PC-3 (cell line): ENCODE data around the gene APIP. TPM values are rescaled to one million over a fixed set of nuclear protein-coding genes. Genes with fewer than 3 reads are reported as not detected.

Source experiments
- ATAC-seq: fragments of 200-7000 bp; cut with Tn5 transposase; 2 replicates; pipeline ENCODE4 v1.9.1; 2020; ENCODE audit warnings: mild to moderate bottlenecking, moderate library complexity
- BruUV-seq: library from RNA; stranded (reverse); fragments of 400-500 nt; replicated peaks from 2 replicates; lab custom pipeline; 2021; lab: Mats Ljungman, UMichigan
- CTCF ChIA-PET: fragments of 300-600 bp; sonication (Branson Sonifier 250); formaldehyde crosslinking; loops from one replicate; lab custom pipeline; 2022; ENCODE audit warnings: antibody characterized with exemption; lab: Charles Lee
- POLR2A ChIA-PET: fragments of 300-600 bp; sonication (Branson Sonifier 250); formaldehyde crosslinking; loops from one replicate; lab custom pipeline; 2022; ENCODE audit warnings: antibody characterized with exemption; ENCODE audit not compliant: unreplicated experiment; lab: Charles Lee
- DNase-seq: peaks from one replicate; pipeline ENCODE4 v3.0.0-alpha.2; 2015
- H2AFZ ChIP-seq: fragments of 300-600 bp; sonication (generic); 2 replicates; pipeline ENCODE4 v1.6.0; 2016; ENCODE audit warnings: antibody characterized with exemption, low read length
- H3F3A ChIP-seq: fragments of 300-600 bp; sonication (generic); one replicate; pipeline ENCODE4 v1.6.0; 2017; ENCODE audit warnings: antibody characterized with exemption, low read length, control low read depth, mild to moderate bottlenecking; ENCODE audit not compliant: unreplicated experiment
- H3K27ac ChIP-seq: fragments of 300-600 bp; sonication (generic); 2 replicates; pipeline ENCODE4 v1.5.1; 2016; ENCODE audit warnings: mild to moderate bottlenecking, low read length
- H3K27me3 ChIP-seq: fragments of 300-600 bp; sonication (generic); 2 replicates; pipeline ENCODE4 v1.6.1; 2016; ENCODE audit warnings: low read length, mixed read lengths
- H3K36me3 ChIP-seq: fragments of 300-600 bp; sonication (generic); 2 replicates; pipeline ENCODE4 v1.6.1; 2016; ENCODE audit warnings: low read depth, mixed run types, low read length, mixed read lengths
- H3K4me1 ChIP-seq: fragments of 300-600 bp; sonication (generic); 2 replicates; pipeline ENCODE4 v1.5.1; 2016; ENCODE audit warnings: low read length; ENCODE audit not compliant: insufficient read depth
- H3K4me2 ChIP-seq: fragments of 300-600 bp; sonication (generic); 2 replicates; pipeline ENCODE4 v1.6.0; 2016; ENCODE audit warnings: low read length
- H3K4me3 ChIP-seq: fragments of 300-600 bp; sonication (generic); 2 replicates; pipeline ENCODE4 v1.5.1; 2016; ENCODE audit warnings: mild to moderate bottlenecking, low read length, mixed read lengths
- H3K79me2 ChIP-seq: fragments of 300-600 bp; sonication (generic); 2 replicates; pipeline ENCODE4 v1.6.1; 2017; ENCODE audit warnings: low read length, mixed read lengths
- H3K9ac ChIP-seq: fragments of 300-600 bp; sonication (generic); 2 replicates; pipeline ENCODE4 v1.6.0; 2016; ENCODE audit warnings: mild to moderate bottlenecking, low read length
- H3K9me2 ChIP-seq: fragments of 300-600 bp; sonication (generic); replicated peaks from 2 replicates; pipeline ENCODE4 v1.6.1; 2016; ENCODE audit warnings: mixed run types, low read length, mixed read lengths
- H3K9me3 ChIP-seq: fragments of 300-600 bp; sonication (generic); 2 replicates; pipeline ENCODE4 v1.6.1; 2016; ENCODE audit warnings: low read length, mixed read lengths
- H4K20me1 ChIP-seq: fragments of 300-600 bp; sonication (generic); 2 replicates; pipeline ENCODE4 v1.6.1; 2016; ENCODE audit warnings: low read length, mixed read lengths
- EZH2 ChIP-seq: fragments of 300-600 bp; sonication (generic); IDR thresholded peaks from one replicate; pipeline ENCODE4 v1.6.1; 2017; ENCODE audit warnings: antibody characterized with exemption, mild to moderate bottlenecking, low read length; ENCODE audit not compliant: unreplicated experiment
- EZH2phosphoT487 ChIP-seq: fragments of 300-600 bp; sonication (generic); IDR thresholded peaks from 2 replicates; pipeline ENCODE4 v1.6.1; 2018; ENCODE audit warnings: mild to moderate bottlenecking, antibody characterized with exemption, low read length, borderline replicate concordance
- intact Hi-C: fragments of 100-400 bp; cut with micrococcal nuclease; formaldehyde crosslinking; loops from 2 replicates; pipeline ENCODE4 v1.9.0; 2023
- total RNA-seq: library from RNA; depleted of rRNA; stranded (reverse); fragments of >200 nt; gene quantifications from 2 replicates; pipeline ENCODE4 v1.2.3, GENCODE V29; 2014
- TF ChIP-seq, protein P1 (sequence below): fragments of 300-600 bp; sonication (generic); conservative IDR thresholded peaks from 2 replicates; pipeline ENCODE4 v1.5.1; 2017; ENCODE audit warnings: antibody characterized with exemption, low read depth, mild to moderate bottlenecking, low read length

Gene APIP
- total RNA-seq, 1 experiment from 2014 or later, result 35.3 TPM

DNA sequence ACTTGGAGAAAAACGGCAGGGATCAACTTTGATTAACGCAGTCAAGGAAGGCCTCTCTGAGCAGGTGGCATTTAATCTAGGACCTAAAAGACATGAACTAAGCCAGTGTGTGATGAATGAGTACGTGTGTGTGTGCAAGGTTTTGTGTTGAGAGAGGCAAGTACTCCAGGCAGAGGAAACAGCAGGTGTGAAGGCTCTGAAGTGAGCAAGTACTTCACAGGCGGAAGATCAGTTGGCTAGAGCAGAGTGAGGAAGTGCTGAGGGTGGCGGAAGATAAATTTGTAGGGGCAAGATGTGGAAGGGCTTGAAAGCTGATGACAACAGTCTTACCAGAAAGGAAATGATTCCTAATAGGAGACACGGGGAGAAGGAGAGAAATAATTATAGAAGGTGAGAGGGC, 6.8 kb downstream of the APIP start:
- Histone ChIP-seq H3K27me3 (no peaks in the 10 kb centered on the region), H3K9me2 (no peaks in the 10 kb centered on the region), H3K4me1 (peaks cover 5% of the 10 kb centered on the region; the same call in 1 of the 2 replicates), H3K27ac (no peak overlapping the region), H4K20me1 (no peaks in the 10 kb centered on the region), H3K79me2 (peaks cover 42% of the 10 kb centered on the region), H3K36me3 (0 out of 2 replicates have a peak, but pooled peaks cover 3% of the 10 kb centered on the region), H3K4me2 (no peak overlapping the region), H2AFZ (no peak overlapping the region), H3K4me3 (no peak overlapping the region), H3F3A (no peaks in the 10 kb centered on the region), H3K9me3 (no peaks in the 10 kb centered on the region), H3K9ac (no peak overlapping the region)
- ATAC-seq (no peak), DNase-seq (no peak)
- POLR2A ChIA-PET, result no interaction called here
- intact Hi-C loops, result no loop called here
- TF ChIP-seq EZH2 (no peak), EZH2phosphoT487 (no peak)
- TF ChIP-seq, protein P1, sequence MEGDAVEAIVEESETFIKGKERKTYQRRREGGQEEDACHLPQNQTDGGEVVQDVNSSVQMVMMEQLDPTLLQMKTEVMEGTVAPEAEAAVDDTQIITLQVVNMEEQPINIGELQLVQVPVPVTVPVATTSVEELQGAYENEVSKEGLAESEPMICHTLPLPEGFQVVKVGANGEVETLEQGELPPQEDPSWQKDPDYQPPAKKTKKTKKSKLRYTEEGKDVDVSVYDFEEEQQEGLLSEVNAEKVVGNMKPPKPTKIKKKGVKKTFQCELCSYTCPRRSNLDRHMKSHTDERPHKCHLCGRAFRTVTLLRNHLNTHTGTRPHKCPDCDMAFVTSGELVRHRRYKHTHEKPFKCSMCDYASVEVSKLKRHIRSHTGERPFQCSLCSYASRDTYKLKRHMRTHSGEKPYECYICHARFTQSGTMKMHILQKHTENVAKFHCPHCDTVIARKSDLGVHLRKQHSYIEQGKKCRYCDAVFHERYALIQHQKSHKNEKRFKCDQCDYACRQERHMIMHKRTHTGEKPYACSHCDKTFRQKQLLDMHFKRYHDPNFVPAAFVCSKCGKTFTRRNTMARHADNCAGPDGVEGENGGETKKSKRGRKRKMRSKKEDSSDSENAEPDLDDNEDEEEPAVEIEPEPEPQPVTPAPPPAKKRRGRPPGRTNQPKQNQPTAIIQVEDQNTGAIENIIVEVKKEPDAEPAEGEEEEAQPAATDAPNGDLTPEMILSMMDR, result no peak
- no TSS peak for BruUV-seq
- CTCF ChIA-PET, result no interaction called here

DNA sequence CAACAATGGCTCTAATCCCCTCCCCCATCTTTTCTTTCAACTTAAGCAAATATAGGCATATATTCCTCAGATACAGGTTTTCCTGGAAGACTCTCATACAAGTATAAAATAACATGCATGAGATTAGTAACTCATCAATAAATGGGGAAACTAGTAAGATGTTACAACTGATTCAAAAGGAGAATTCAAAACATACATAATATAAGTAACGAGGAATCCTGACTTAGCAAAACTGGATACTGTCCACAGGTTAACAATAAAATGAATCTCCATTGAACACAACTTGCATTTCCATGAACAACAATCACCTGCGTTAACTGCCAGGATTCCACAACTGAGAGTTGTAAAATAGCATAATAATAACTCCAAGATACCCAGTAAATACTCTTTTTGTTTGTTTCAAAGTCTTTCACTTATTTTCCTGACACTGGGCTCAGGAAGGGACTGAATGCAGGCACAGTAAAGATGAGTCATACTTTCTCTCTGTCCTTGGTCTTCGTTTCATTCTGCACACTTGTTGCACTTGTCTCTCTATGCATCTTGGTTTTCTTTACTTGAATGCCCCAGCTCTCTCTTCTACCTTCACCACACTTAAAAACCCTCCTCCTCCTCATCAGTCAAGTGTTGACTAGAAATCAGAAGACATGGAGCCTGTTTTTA, 8.1 kb downstream of the APIP start:
- intact Hi-C loops, result no loop called here
- no peaks in the 10 kb centered on the region for H3K9me2 ChIP-seq
- H3K27ac ChIP-seq, result no peak overlapping the region
- TF ChIP-seq EZH2 (no peak), EZH2phosphoT487 (no peak)
- TF ChIP-seq, protein P1, result no peak
- no peak overlapping the region for H3K4me3 ChIP-seq
- H3K27me3 ChIP-seq, result no peaks in the 10 kb centered on the region
- no peak overlapping the region for H3K4me2 ChIP-seq
- H4K20me1 ChIP-seq, result no peaks in the 10 kb centered on the region
- no peak for DNase-seq
- no peaks in the 10 kb centered on the region for H3F3A ChIP-seq
- peaks cover 34% of the 10 kb centered on the region for H3K79me2 ChIP-seq
- no peak overlapping the region for H3K9ac ChIP-seq
- no peaks in the 10 kb centered on the region for H3K36me3 ChIP-seq
- no peak overlapping the region for H2AFZ ChIP-seq
- no peaks in the 10 kb centered on the region for H3K9me3 ChIP-seq
- peaks cover 5% of the 10 kb centered on the region; the same call in 1 of the 2 replicates for H3K4me1 ChIP-seq
- ATAC-seq, result peak; percentile 73
- POLR2A ChIA-PET, result no interaction called here
- CTCF ChIA-PET, result no interaction called here
- BruUV-seq, result no TSS peak

DNA sequence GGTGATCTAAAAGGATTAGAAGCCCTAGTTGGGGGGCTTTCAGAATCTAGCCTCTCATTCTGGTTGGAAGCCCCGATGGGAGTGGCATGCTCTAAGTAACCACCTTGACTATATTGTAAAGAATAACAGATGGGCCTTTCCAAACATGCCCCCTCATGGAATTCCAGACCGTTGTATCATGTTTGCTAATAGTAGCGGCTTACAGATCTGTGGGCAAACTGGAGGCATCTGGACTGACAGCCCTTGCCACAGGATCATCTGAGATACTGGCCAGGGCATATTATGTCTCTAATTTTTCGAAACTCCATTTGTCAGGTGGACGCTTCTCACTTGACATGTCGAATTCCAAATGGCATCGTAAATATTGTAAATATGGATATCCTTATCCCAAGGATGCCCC, 10.5 kb downstream of the APIP start:
- POLR2A ChIA-PET, result no interaction called here
- no peak for ATAC-seq
- intact Hi-C loops, result no loop called here
- Histone ChIP-seq H3K9me3 (0 out of 2 replicates have a peak, but pooled peaks cover 5% of the 10 kb centered on the region), H3K27ac (no peak overlapping the region), H3K9me2 (no peaks in the 10 kb centered on the region), H3K9ac (no peak overlapping the region), H3K27me3 (no peaks in the 10 kb centered on the region), H4K20me1 (no peaks in the 10 kb centered on the region), H3K4me2 (no peak overlapping the region), H3K36me3 (peaks cover 9% of the 10 kb centered on the region; the same call in 1 of the 2 replicates), H3K4me3 (no peak overlapping the region), H3F3A (no peaks in the 10 kb centered on the region), H3K4me1 (peaks cover 5% of the 10 kb centered on the region; the same call in 1 of the 2 replicates), H3K79me2 (peaks cover 19% of the 10 kb centered on the region; the same call in 1 of the 2 replicates), H2AFZ (no peak overlapping the region)
- DNase-seq, result no peak
- TF ChIP-seq, protein P1, result no peak
- no peak for TF ChIP-seq EZH2
- no peak for TF ChIP-seq EZH2phosphoT487
- BruUV-seq, result no TSS peak
- CTCF ChIA-PET, result no interaction called here
